Astrocyte (in vitro differentiated cells and primary cell): ENCODE results near the gene HMGN5.

Experiments used
- CTCF ChIP-seq: IDR thresholded peaks from 2 replicates; pipeline ENCODE4 v1.5.1; 2011; ENCODE audit warnings: low read depth, mild to moderate bottlenecking, inconsistent platforms, low read length, moderate library complexity; ENCODE audit not compliant: insufficient read depth
- EZH2 ChIP-seq: IDR thresholded peaks from 2 replicates; pipeline ENCODE4 v1.6.1; 2012; ENCODE audit warnings: mild to moderate bottlenecking, low read length, inconsistent platforms; ENCODE audit not compliant: insufficient read depth

- TF ChIP-seq CTCF = no peak
- no peak for TF ChIP-seq EZH2
Observed at GRCh38 chrX:81110286-81110685, 91.4 kb downstream of the HMGN5 start.
